CD4-positive, CD25-positive, alpha-beta regulatory T cell (primary cell): ENCODE data around the gene GABRQ. TPM values are rescaled to one million over a fixed set of nuclear protein-coding genes. Genes with fewer than 3 reads are reported as not detected.

Experiments
- ATAC-seq, 2 donors: fragments of 150-1000 bp; cut with Tn5 transposase; one replicate each; pipeline ENCODE4 v1.10.0; 2021; ENCODE audit warnings: low read depth in 2 of 2, moderate number of reproducible peaks in 2 of 2, moderate library complexity in 1 of 2
- DNase-seq, 3 donors: peaks; one replicate each; pipeline versions ENCODE4 v3.0.0 to v3.0.0-alpha.2; 2012 to 2022; ENCODE audit warnings: mixed read lengths in 1 of 3
- H3K27ac ChIP-seq: one replicate; pipeline ENCODE4 v1.7.0; 2013; ENCODE audit warnings: mild to moderate bottlenecking, low read length; ENCODE audit not compliant: insufficient read depth, poor library complexity, severe bottlenecking
- H3K27me3 ChIP-seq: one replicate; pipeline ENCODE4 v1.7.0; 2013; ENCODE audit warnings: low read length; ENCODE audit not compliant: control insufficient read depth, insufficient read depth
- H3K36me3 ChIP-seq: one replicate; pipeline ENCODE4 v1.7.0; 2013; ENCODE audit warnings: mild to moderate bottlenecking, low read length, moderate library complexity; ENCODE audit not compliant: control insufficient read depth, insufficient read depth
- H3K4me1 ChIP-seq: 2 replicates; pipeline ENCODE4 v1.7.0; 2013; ENCODE audit warnings: mild to moderate bottlenecking, low read length; ENCODE audit not compliant: insufficient read depth, control insufficient read depth, poor library complexity, severe bottlenecking
- H3K4me3 ChIP-seq: one replicate; pipeline ENCODE4 v1.7.0; 2013; ENCODE audit warnings: low read depth, mild to moderate bottlenecking, low read length, moderate library complexity
- H3K9me3 ChIP-seq, 2 experiments: 1 replicate in 1 of 2; 2 replicates in 1 of 2; pipeline ENCODE4 v1.7.0; 2013; ENCODE audit warnings: low read length in 2 of 2, mild to moderate bottlenecking in 1 of 2, moderate library complexity in 1 of 2; ENCODE audit not compliant: control insufficient read depth in 2 of 2
- H3K27ac Mint-ChIP-seq, 3 donors: one replicate each; pipeline ENCODE4 v1.8.0; 2020 to 2022; ENCODE audit warnings: mild to moderate bottlenecking in 3 of 3, mixed read lengths in 3 of 3, moderate library complexity in 2 of 3
- H3K27me3 Mint-ChIP-seq: one replicate; pipeline ENCODE4 v1.8.0; 2022; ENCODE audit warnings: mild to moderate bottlenecking, mixed read lengths
- H3K36me3 Mint-ChIP-seq: one replicate; pipeline ENCODE4 v1.8.0; 2020; ENCODE audit warnings: mixed read lengths
- H3K4me1 Mint-ChIP-seq, 4 donors: one replicate each; pipeline ENCODE4 v1.8.0; 2020 to 2022; ENCODE audit warnings: mixed read lengths in 4 of 4, mild to moderate bottlenecking in 1 of 4
- H3K4me3 Mint-ChIP-seq, 4 donors: one replicate each; pipeline ENCODE4 v1.8.0; 2020 to 2022; ENCODE audit warnings: mild to moderate bottlenecking in 4 of 4, mixed read lengths in 4 of 4, moderate library complexity in 3 of 4
- H3K9me3 Mint-ChIP-seq, 7 donors: one replicate each; pipeline ENCODE4 v1.8.0; 2020 to 2022; ENCODE audit warnings: mixed read lengths in 7 of 7, mild to moderate bottlenecking in 3 of 7, moderate library complexity in 2 of 7
- polyA plus RNA-seq, 4 donors: library from polyadenylated mRNA; unstranded; fragments of 300-500 nt; fragmentation: Illumina TruSeq; gene quantifications; one replicate each; pipeline ENCODE4 v1.2.3, GENCODE V29; 2021
- total RNA-seq: library from RNA; stranded (reverse); gene quantifications from one replicate; pipeline ENCODE4 v1.2.3, GENCODE V29; 2022

Gene GABRQ
- total and polyA plus RNA-seq, 5 donors from 2014 or later = not detected

DNA sequence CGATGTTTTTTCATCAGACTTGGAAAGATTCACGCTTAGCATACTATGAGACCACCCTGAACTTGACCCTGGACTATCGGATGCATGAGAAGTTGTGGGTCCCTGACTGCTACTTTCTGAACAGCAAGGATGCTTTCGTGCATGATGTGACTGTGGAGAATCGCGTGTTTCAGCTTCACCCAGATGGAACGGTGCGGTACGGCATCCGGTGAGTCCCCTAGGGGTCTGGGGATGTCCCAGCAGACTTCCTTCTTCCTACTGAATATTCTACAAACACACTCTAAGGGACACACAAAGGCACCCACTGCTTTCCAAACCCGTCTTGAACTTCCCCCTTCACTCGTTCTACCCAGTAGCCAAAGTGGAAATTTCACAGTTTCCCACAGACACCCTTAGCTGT lies 9.3 kb downstream of the GABRQ start:
- Mint-ChIP-seq H3K4me3 (no peak overlapping the region), H3K4me1 (no peaks in the 10 kb centered on the region), H3K9me3 (peaks cover 0 to 2% (median 0%) of the 10 kb centered on the region in 7 donors), H3K36me3 (no peaks in the 10 kb centered on the region), H3K27me3 (no peaks in the 10 kb centered on the region), H3K27ac (no peak overlapping the region)
- Histone ChIP-seq H3K9me3 (no peaks in the 10 kb centered on the region), H3K36me3 (no peaks in the 10 kb centered on the region), H3K27ac (no peak overlapping the region), H3K4me1 (no peaks in the 10 kb centered on the region), H3K4me3 (no peak overlapping the region), H3K27me3 (no peaks in the 10 kb centered on the region)
- DNase-seq = no peak
- ATAC-seq = no peak

DNA sequence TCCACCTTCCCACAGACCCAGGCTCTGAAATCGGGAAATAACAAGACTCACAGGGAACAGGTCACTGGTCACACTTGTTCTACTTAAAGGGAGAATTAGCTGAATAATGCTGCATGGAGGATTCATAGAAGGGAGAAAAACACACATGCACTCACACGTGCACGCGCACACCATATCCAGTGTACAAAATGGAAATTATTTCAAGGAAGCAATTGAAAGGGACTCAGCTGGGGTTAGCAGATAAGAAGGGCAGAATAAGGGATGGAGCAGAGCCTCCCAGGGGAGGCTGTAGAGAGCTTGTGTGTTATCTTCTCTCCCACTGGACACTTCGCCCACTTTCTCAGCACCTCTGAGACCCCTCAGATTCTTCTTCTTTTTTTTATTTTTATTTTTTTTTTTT lies 10.3 kb downstream of the GABRQ start:
- Histone ChIP-seq H3K4me3 (no peak overlapping the region), H3K9me3 (no peaks in the 10 kb centered on the region), H3K36me3 (no peaks in the 10 kb centered on the region), H3K4me1 (no peaks in the 10 kb centered on the region), H3K27me3 (no peaks in the 10 kb centered on the region), H3K27ac (no peak overlapping the region)
- Mint-ChIP-seq H3K27ac (no peak overlapping the region), H3K36me3 (no peaks in the 10 kb centered on the region), H3K9me3 (peaks cover 0 to 2% (median 0%) of the 10 kb centered on the region in 7 donors), H3K4me3 (no peak overlapping the region), H3K27me3 (no peaks in the 10 kb centered on the region), H3K4me1 (no peaks in the 10 kb centered on the region)
- DNase-seq = no peak
- no peak for ATAC-seq

GRCh38 chrX:152652060-152652459 lies 14.4 kb downstream of the GABRQ start:
- Mint-ChIP-seq H3K4me1 (no peaks in the 10 kb centered on the region), H3K27ac (no peak overlapping the region), H3K36me3 (no peaks in the 10 kb centered on the region), H3K9me3 (peaks cover 0 to 3% (median 0%) of the 10 kb centered on the region in 7 donors), H3K4me3 (no peak overlapping the region), H3K27me3 (no peaks in the 10 kb centered on the region)
- Histone ChIP-seq H3K9me3 (no peaks in the 10 kb centered on the region), H3K4me1 (no peaks in the 10 kb centered on the region), H3K4me3 (no peak overlapping the region), H3K36me3 (no peaks in the 10 kb centered on the region), H3K27me3 (no peaks in the 10 kb centered on the region), H3K27ac (no peak overlapping the region)
- DNase-seq (no peak), ATAC-seq (no peak)

GRCh38 chrX:152652467-152652866 lies 14.8 kb downstream of the GABRQ start:
- Histone ChIP-seq H3K27me3 (no peaks in the 10 kb centered on the region), H3K9me3 (no peaks in the 10 kb centered on the region), H3K4me1 (no peaks in the 10 kb centered on the region), H3K4me3 (no peak overlapping the region), H3K27ac (no peak overlapping the region), H3K36me3 (no peaks in the 10 kb centered on the region)
- H3K27ac Mint-ChIP-seq = no peak overlapping the region
- ATAC-seq (no peak), DNase-seq (no peak)
- H3K36me3 Mint-ChIP-seq = no peaks in the 10 kb centered on the region
- H3K27me3 Mint-ChIP-seq = no peaks in the 10 kb centered on the region
- no peak overlapping the region for H3K4me3 Mint-ChIP-seq
- H3K4me1 Mint-ChIP-seq = no peaks in the 10 kb centered on the region
- H3K9me3 Mint-ChIP-seq = peaks cover 0 to 3% (median 0%) of the 10 kb centered on the region in 7 donors

- ATAC-seq (no peak), DNase-seq (no peak)
- H3K4me3 ChIP-seq = no peak overlapping the region
- no peaks in the 10 kb centered on the region for H3K4me1 ChIP-seq
- peaks cover 0 to 2% (median 0%) of the 10 kb centered on the region in 7 donors for H3K9me3 Mint-ChIP-seq
- H3K4me3 Mint-ChIP-seq = no peak overlapping the region
- no peaks in the 10 kb centered on the region for H3K9me3 ChIP-seq
- H3K27me3 ChIP-seq = no peaks in the 10 kb centered on the region
- H3K4me1 Mint-ChIP-seq = no peaks in the 10 kb centered on the region
- no peaks in the 10 kb centered on the region for H3K36me3 Mint-ChIP-seq
- H3K27me3 Mint-ChIP-seq = no peaks in the 10 kb centered on the region
- H3K36me3 ChIP-seq = no peaks in the 10 kb centered on the region
- H3K27ac Mint-ChIP-seq = no peak overlapping the region
- no peak overlapping the region for H3K27ac ChIP-seq
These were observed 18.4 kb downstream of the GABRQ start for GRCh38 chrX:152656087-152656486.

DNA sequence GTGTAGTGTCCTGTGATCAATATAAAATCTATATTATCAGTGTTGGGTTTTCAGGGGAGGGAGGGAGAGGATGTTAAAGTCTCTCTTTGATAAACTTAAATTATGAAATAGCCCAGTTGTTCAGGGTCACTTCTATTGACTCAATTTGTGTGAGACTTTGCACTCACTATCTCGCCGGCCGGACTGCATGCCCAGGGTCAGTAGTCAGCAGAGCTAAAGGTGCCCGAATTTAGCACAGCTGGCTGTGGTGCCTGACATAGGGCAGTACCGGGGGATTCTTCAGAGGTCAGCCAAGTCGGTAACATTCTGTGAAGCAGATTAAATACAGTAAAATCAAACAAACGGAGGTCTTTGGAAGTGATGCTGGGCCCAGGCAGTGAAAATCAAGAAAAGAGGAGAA lies 19.2 kb downstream of the GABRQ start:
- H3K27me3 ChIP-seq = no peaks in the 10 kb centered on the region
- Mint-ChIP-seq H3K9me3 (peaks cover 0 to 3% (median 0%) of the 10 kb centered on the region in 7 donors), H3K4me3 (no peak overlapping the region), H3K36me3 (no peaks in the 10 kb centered on the region), H3K27me3 (no peaks in the 10 kb centered on the region), H3K4me1 (no peaks in the 10 kb centered on the region), H3K27ac (no peak overlapping the region)
- H3K4me3 ChIP-seq = no peak overlapping the region
- H3K27ac ChIP-seq = no peak overlapping the region
- DNase-seq (no peak), ATAC-seq (no peak)
- H3K4me1 ChIP-seq = no peaks in the 10 kb centered on the region
- H3K9me3 ChIP-seq = no peaks in the 10 kb centered on the region
- no peaks in the 10 kb centered on the region for H3K36me3 ChIP-seq

GRCh38 chrX:152658302-152658701 lies 20.6 kb downstream of the GABRQ start:
- H3K36me3 Mint-ChIP-seq = no peaks in the 10 kb centered on the region

DNA sequence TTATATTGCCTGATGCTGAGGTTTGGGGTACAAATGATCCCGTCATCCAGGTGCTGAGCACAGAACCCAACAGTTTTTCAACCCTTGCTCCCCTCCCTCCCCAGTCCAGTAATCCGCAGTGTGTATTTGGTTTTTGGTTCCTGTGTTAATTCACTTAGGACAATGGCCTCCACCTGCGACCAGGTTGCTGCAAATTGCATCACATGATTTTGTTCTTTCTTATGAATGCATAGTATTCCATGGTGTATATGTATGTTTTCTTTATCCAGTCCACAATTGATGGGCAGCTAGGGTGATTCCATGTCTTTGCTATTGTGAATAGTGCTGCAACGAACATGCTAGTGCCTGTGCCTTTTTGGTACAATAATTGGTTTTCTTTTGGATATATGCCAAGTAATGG lies 25.4 kb downstream of the GABRQ start:
- H3K9me3 ChIP-seq = no peaks in the 10 kb centered on the region
- Mint-ChIP-seq H3K36me3 (no peaks in the 10 kb centered on the region), H3K9me3 (peaks cover 0 to 3% (median 0%) of the 10 kb centered on the region in 7 donors), H3K27me3 (no peaks in the 10 kb centered on the region), H3K27ac (no peak overlapping the region), H3K4me3 (no peak overlapping the region), H3K4me1 (no peaks in the 10 kb centered on the region)
- H3K4me3 ChIP-seq = no peak overlapping the region
- ATAC-seq (no peak), DNase-seq (no peak)
- no peaks in the 10 kb centered on the region for H3K4me1 ChIP-seq
- no peak overlapping the region for H3K27ac ChIP-seq
- no peaks in the 10 kb centered on the region for H3K36me3 ChIP-seq
- H3K27me3 ChIP-seq = no peaks in the 10 kb centered on the region

More at GRCh38 chrX:152658302-152658701, 20.6 kb downstream of the GABRQ start:
- no peaks in the 10 kb centered on the region for H3K4me1 ChIP-seq
- no peaks in the 10 kb centered on the region for H3K36me3 ChIP-seq
- no peak for DNase-seq
- H3K9me3 ChIP-seq = no peaks in the 10 kb centered on the region
- no peak overlapping the region for H3K4me3 ChIP-seq
- Mint-ChIP-seq H3K27ac (no peak overlapping the region), H3K4me3 (no peak overlapping the region), H3K27me3 (no peaks in the 10 kb centered on the region), H3K4me1 (no peaks in the 10 kb centered on the region), H3K9me3 (peaks cover 0 to 3% (median 0%) of the 10 kb centered on the region in 7 donors)
- H3K27ac ChIP-seq = no peak overlapping the region
- no peaks in the 10 kb centered on the region for H3K27me3 ChIP-seq
- no peak for ATAC-seq
